Measurements from ENCODE around the gene RAB3B. TPM values are rescaled to one million over a fixed set of nuclear protein-coding genes. Genes with fewer than 3 reads are reported as not detected.

Gene RAB3B
- total and polyA plus RNA-seq, 2 of the 4 experiments (the other 2 are of a cell fraction) = 33.6 to 78.5 TPM

GRCh38 chr1:52037402-52037814, 46.9 kb upstream of the RAB3B start:
- Histone ChIP-seq H3K4ac (ENCODE audit: low read depth, low read length) (no peak overlapping the region), H3K56ac (ENCODE audit: extremely low read depth, insufficient read depth, low read length) (no peak overlapping the region), H3K27me3 (ENCODE audit: control insufficient read depth, insufficient read depth, low read length) (no peaks in the 10 kb centered on the region), H4K20me1 (ENCODE audit: insufficient read depth, low read length) (peaks cover 9% of the 10 kb centered on the region), H4K8ac (ENCODE audit: low read depth in 2 of 2, low read length in 2 of 2) (no peak overlapping the region), H2AFZ (replicated peaks; ENCODE audit: low read length, poor library complexity) (no peak overlapping the region), H3K4me2 (ENCODE audit: low read depth, low read length) (no peak overlapping the region), H3K9me1 (ENCODE audit: insufficient read depth, low read length) (no peaks in the 10 kb centered on the region), H3K23ac (ENCODE audit: low read depth, low read length) (no peak overlapping the region), H2BK15ac (ENCODE audit: low read depth, low read length) (no peak overlapping the region), H3K4me3 (ENCODE audit: insufficient read depth, low read depth, low read length) (no peak overlapping the region), H3K14ac (replicated peaks; ENCODE audit: low read depth, low read length) (no peak overlapping the region), H2AK5ac (ENCODE audit: low read depth, low read length) (no peak overlapping the region), H2BK20ac (ENCODE audit: low read depth, low read length) (no peak overlapping the region), H3K36me3 (ENCODE audit: control insufficient read depth, insufficient read depth, low read length) (peaks cover 12% of the 10 kb centered on the region), H3K9ac (ENCODE audit: low read depth, low read length) (no peak overlapping the region), H3K79me1 (ENCODE audit: low read depth in 1 of 2, low read length in 2 of 2) (peaks cover 15 to 24% of the 10 kb centered on the region in 2 experiments), H3K18ac (ENCODE audit: low read depth, low read length) (no peak overlapping the region), H3K4me1 (ENCODE audit: control insufficient read depth, insufficient read depth, low read length) (peaks cover 2% of the 10 kb centered on the region; the same call in 1 of the 2 replicates), H2BK120ac (ENCODE audit: low read depth, low read length) (no peak overlapping the region), H2AK9ac (replicated peaks; ENCODE audit: low read depth, low read length, poor library complexity) (no peak overlapping the region), H3K27ac (ENCODE audit: insufficient read depth, low read length) (no peak overlapping the region), H4K5ac (ENCODE audit: low read depth, low read length) (no peak overlapping the region), H3K9me3 (ENCODE audit: control insufficient read depth, insufficient read depth, low read length) (no peaks in the 10 kb centered on the region), H2BK5ac (ENCODE audit: low read depth, low read length, poor library complexity, severe bottlenecking) (no peak overlapping the region), H4K91ac (ENCODE audit: insufficient read depth, low read depth, low read length) (no peak overlapping the region)
- CTCF ChIA-PET = interaction anchor here (0.6 kb wide), 2 partner anchors 22 to 185 kb away, joined by 3 to 4 read pairs; no protein-coding TSS in a partner anchor
- intact Hi-C loops (cut with micrococcal nuclease) (no loop called here), in situ Hi-C loops (cut with MboI; ENCODE audit: low sequenced_read_pairs) (no loop called here), dilution Hi-C loops (cut with HindIII; ENCODE audit: low sequenced_read_pairs, unreplicated experiment) (no loop called here)
- DNase-seq = peak; percentile 77
- 94% methylated on average over 3 of the region's 5 CpGs; no CpG with 5 or more reads in 1 of the 2 experiments for WGBS, 2 experiments (ENCODE audit: extremely low coverage in 2 of 2, insufficient read length in 1 of 2)
- POLR2A ChIA-PET (ENCODE audit: unreplicated experiment) = no interaction called here
- no peak for ATAC-seq (ENCODE audit: low read depth)
- no TSS peak for BruUV-seq (replicated peaks)
- peak; percentile 88 for TF ChIP-seq CEBPB (IDR thresholded peaks at IDR 0.05; ENCODE audit: low read depth, low read length)
- TF ChIP-seq NFE2L2 (IDR thresholded peaks at IDR 0.05; ENCODE audit: low read depth, low read length) = no peak

Measured in IMR-90 (cell line).